ENCODE measurements around the gene SCNN1G.

Gene SCNN1G

GRCh38 chr16:23152386-23153178 lies 30.0 kb upstream of the SCNN1G start:
- Histone ChIP-seq H3K36me3 (ENCODE audit: control insufficient read depth in 2 of 2, insufficient read depth in 2 of 2, low read length in 2 of 2) (no peaks in the 10 kb centered on the region), H3K4me3 (ENCODE audit: low read length in 2 of 2) (no peak overlapping the region), H3K9me3 (ENCODE audit: control insufficient read depth in 2 of 2, low read length in 2 of 2) (no peaks in the 10 kb centered on the region), H3K27me3 (ENCODE audit: control insufficient read depth in 2 of 2, insufficient read depth in 2 of 2, low read length in 2 of 2) (peaks cover 2 to 3% of the 10 kb centered on the region in 2 donors), H3K4me1 (ENCODE audit: control insufficient read depth in 2 of 2, insufficient read depth in 2 of 2, low read length in 2 of 2) (peaks cover 10 to 13% of the 10 kb centered on the region in 2 donors), H3K27ac (ENCODE audit: low read depth in 2 of 2, low read length in 2 of 2) (no peak overlapping the region), H3K9ac (ENCODE audit: low read depth in 1 of 2, low read length in 2 of 2) (no peak overlapping the region)

GRCh38 chr16:23155445-23156049 lies 27.0 kb upstream of the SCNN1G start:
- Histone ChIP-seq H3K9ac (ENCODE audit: low read depth in 1 of 2, low read length in 2 of 2) (no peak overlapping the region), H3K4me1 (ENCODE audit: control insufficient read depth in 2 of 2, insufficient read depth in 2 of 2, low read length in 2 of 2) (no peaks in the 10 kb centered on the region), H3K4me3 (ENCODE audit: low read length in 2 of 2) (no peak overlapping the region), H3K27ac (ENCODE audit: low read depth in 2 of 2, low read length in 2 of 2) (no peak overlapping the region), H3K9me3 (ENCODE audit: control insufficient read depth in 2 of 2, low read length in 2 of 2) (no peaks in the 10 kb centered on the region), H3K36me3 (ENCODE audit: control insufficient read depth in 2 of 2, insufficient read depth in 2 of 2, low read length in 2 of 2) (no peaks in the 10 kb centered on the region), H3K27me3 (ENCODE audit: control insufficient read depth in 2 of 2, insufficient read depth in 2 of 2, low read length in 2 of 2) (peaks cover 2 to 3% of the 10 kb centered on the region in 2 donors)

GRCh38 chr16:23156110-23156509 lies 26.4 kb upstream of the SCNN1G start:
- H3K4me1 ChIP-seq (ENCODE audit: control insufficient read depth in 2 of 2, insufficient read depth in 2 of 2, low read length in 2 of 2): no peaks in the 10 kb centered on the region
- H3K4me3 ChIP-seq (ENCODE audit: low read length in 2 of 2): no peak overlapping the region
- H3K27me3 ChIP-seq (ENCODE audit: control insufficient read depth in 2 of 2, insufficient read depth in 2 of 2, low read length in 2 of 2): peaks cover 2 to 3% of the 10 kb centered on the region in 2 donors
- no peak overlapping the region for H3K9ac ChIP-seq (ENCODE audit: low read depth in 1 of 2, low read length in 2 of 2)
- H3K27ac ChIP-seq (ENCODE audit: low read depth in 2 of 2, low read length in 2 of 2): no peak overlapping the region
- H3K36me3 ChIP-seq (ENCODE audit: control insufficient read depth in 2 of 2, insufficient read depth in 2 of 2, low read length in 2 of 2): no peaks in the 10 kb centered on the region
- H3K9me3 ChIP-seq (ENCODE audit: control insufficient read depth in 2 of 2, low read length in 2 of 2): no peaks in the 10 kb centered on the region

GRCh38 chr16:23156946-23157460 lies 25.5 kb upstream of the SCNN1G start:
- Histone ChIP-seq H3K36me3 (ENCODE audit: control insufficient read depth in 2 of 2, insufficient read depth in 2 of 2, low read length in 2 of 2) (no peaks in the 10 kb centered on the region), H3K9me3 (ENCODE audit: control insufficient read depth in 2 of 2, low read length in 2 of 2) (no peaks in the 10 kb centered on the region), H3K27me3 (ENCODE audit: control insufficient read depth in 2 of 2, insufficient read depth in 2 of 2, low read length in 2 of 2) (peaks cover 2 to 3% of the 10 kb centered on the region in 2 donors), H3K4me3 (ENCODE audit: low read length in 2 of 2) (no peak overlapping the region), H3K27ac (ENCODE audit: low read depth in 2 of 2, low read length in 2 of 2) (no peak overlapping the region), H3K9ac (ENCODE audit: low read depth in 1 of 2, low read length in 2 of 2) (no peak overlapping the region), H3K4me1 (ENCODE audit: control insufficient read depth in 2 of 2, insufficient read depth in 2 of 2, low read length in 2 of 2) (no peaks in the 10 kb centered on the region)

GRCh38 chr16:23158114-23158513 lies 24.4 kb upstream of the SCNN1G start:
- Histone ChIP-seq H3K27ac (ENCODE audit: low read depth in 2 of 2, low read length in 2 of 2) (no peak overlapping the region), H3K9ac (ENCODE audit: low read depth in 1 of 2, low read length in 2 of 2) (no peak overlapping the region), H3K4me1 (ENCODE audit: control insufficient read depth in 2 of 2, insufficient read depth in 2 of 2, low read length in 2 of 2) (no peaks in the 10 kb centered on the region), H3K36me3 (ENCODE audit: control insufficient read depth in 2 of 2, insufficient read depth in 2 of 2, low read length in 2 of 2) (no peaks in the 10 kb centered on the region), H3K9me3 (ENCODE audit: control insufficient read depth in 2 of 2, low read length in 2 of 2) (no peaks in the 10 kb centered on the region), H3K4me3 (ENCODE audit: low read length in 2 of 2) (no peak overlapping the region), H3K27me3 (ENCODE audit: control insufficient read depth in 2 of 2, insufficient read depth in 2 of 2, low read length in 2 of 2) (peaks cover 0 to 2% of the 10 kb centered on the region in 2 donors)

- Histone ChIP-seq H3K36me3 (ENCODE audit: control insufficient read depth in 2 of 2, insufficient read depth in 2 of 2, low read length in 2 of 2) (no peaks in the 10 kb centered on the region), H3K9ac (ENCODE audit: low read depth in 1 of 2, low read length in 2 of 2) (no peak overlapping the region), H3K9me3 (ENCODE audit: control insufficient read depth in 2 of 2, low read length in 2 of 2) (no peaks in the 10 kb centered on the region), H3K27me3 (ENCODE audit: control insufficient read depth in 2 of 2, insufficient read depth in 2 of 2, low read length in 2 of 2) (peaks cover 0 to 2% of the 10 kb centered on the region in 2 donors), H3K4me3 (ENCODE audit: low read length in 2 of 2) (no peak overlapping the region), H3K27ac (ENCODE audit: low read depth in 2 of 2, low read length in 2 of 2) (no peak overlapping the region), H3K4me1 (ENCODE audit: control insufficient read depth in 2 of 2, insufficient read depth in 2 of 2, low read length in 2 of 2) (no peaks in the 10 kb centered on the region)
These were observed 22.5 kb upstream of the SCNN1G start for GRCh38 chr16:23160082-23160481.

- Histone ChIP-seq H3K4me1 (ENCODE audit: control insufficient read depth in 2 of 2, insufficient read depth in 2 of 2, low read length in 2 of 2) (no peaks in the 10 kb centered on the region), H3K36me3 (ENCODE audit: control insufficient read depth in 2 of 2, insufficient read depth in 2 of 2, low read length in 2 of 2) (no peaks in the 10 kb centered on the region), H3K27ac (ENCODE audit: low read depth in 2 of 2, low read length in 2 of 2) (no peak overlapping the region), H3K27me3 (ENCODE audit: control insufficient read depth in 2 of 2, insufficient read depth in 2 of 2, low read length in 2 of 2) (peaks cover 0 to 2% of the 10 kb centered on the region in 2 donors), H3K4me3 (ENCODE audit: low read length in 2 of 2) (no peak overlapping the region), H3K9ac (ENCODE audit: low read depth in 1 of 2, low read length in 2 of 2) (no peak overlapping the region), H3K9me3 (ENCODE audit: control insufficient read depth in 2 of 2, low read length in 2 of 2) (no peaks in the 10 kb centered on the region)
These were observed 22.0 kb upstream of the SCNN1G start for GRCh38 chr16:23160574-23160973.

- Histone ChIP-seq H3K9me3 (ENCODE audit: control insufficient read depth in 2 of 2, low read length in 2 of 2) (no peaks in the 10 kb centered on the region), H3K27ac (ENCODE audit: low read depth in 2 of 2, low read length in 2 of 2) (no peak overlapping the region), H3K27me3 (ENCODE audit: control insufficient read depth in 2 of 2, insufficient read depth in 2 of 2, low read length in 2 of 2) (peaks cover 0 to 4% of the 10 kb centered on the region in 2 donors), H3K9ac (ENCODE audit: low read depth in 1 of 2, low read length in 2 of 2) (no peak overlapping the region), H3K4me1 (ENCODE audit: control insufficient read depth in 2 of 2, insufficient read depth in 2 of 2, low read length in 2 of 2) (no peaks in the 10 kb centered on the region), H3K36me3 (ENCODE audit: control insufficient read depth in 2 of 2, insufficient read depth in 2 of 2, low read length in 2 of 2) (no peaks in the 10 kb centered on the region), H3K4me3 (ENCODE audit: low read length in 2 of 2) (no peak overlapping the region)
These were observed 18.6 kb upstream of the SCNN1G start for GRCh38 chr16:23163921-23164320.

- Histone ChIP-seq H3K4me3 (ENCODE audit: low read length in 2 of 2) (no peak overlapping the region), H3K4me1 (ENCODE audit: control insufficient read depth in 2 of 2, insufficient read depth in 2 of 2, low read length in 2 of 2) (no peaks in the 10 kb centered on the region), H3K27ac (ENCODE audit: low read depth in 2 of 2, low read length in 2 of 2) (no peak overlapping the region), H3K27me3 (ENCODE audit: control insufficient read depth in 2 of 2, insufficient read depth in 2 of 2, low read length in 2 of 2) (peaks cover 0 to 4% of the 10 kb centered on the region in 2 donors), H3K9me3 (ENCODE audit: control insufficient read depth in 2 of 2, low read length in 2 of 2) (no peaks in the 10 kb centered on the region), H3K9ac (ENCODE audit: low read depth in 1 of 2, low read length in 2 of 2) (no peak overlapping the region), H3K36me3 (ENCODE audit: control insufficient read depth in 2 of 2, insufficient read depth in 2 of 2, low read length in 2 of 2) (no peaks in the 10 kb centered on the region)
These were observed 17.8 kb upstream of the SCNN1G start for GRCh38 chr16:23164736-23165135.

GRCh38 chr16:23172583-23172982 lies 10.0 kb upstream of the SCNN1G start:
- H3K9ac ChIP-seq (ENCODE audit: low read depth in 1 of 2, low read length in 2 of 2): no peak overlapping the region
- no peaks in the 10 kb centered on the region for H3K9me3 ChIP-seq (ENCODE audit: control insufficient read depth in 2 of 2, low read length in 2 of 2)
- H3K4me3 ChIP-seq (ENCODE audit: low read length in 2 of 2): no peak overlapping the region
- H3K36me3 ChIP-seq (ENCODE audit: control insufficient read depth in 2 of 2, insufficient read depth in 2 of 2, low read length in 2 of 2): no peaks in the 10 kb centered on the region
- H3K27me3 ChIP-seq (ENCODE audit: control insufficient read depth in 2 of 2, insufficient read depth in 2 of 2, low read length in 2 of 2): peaks cover 0 to 6% of the 10 kb centered on the region in 2 donors
- no peaks in the 10 kb centered on the region for H3K4me1 ChIP-seq (ENCODE audit: control insufficient read depth in 2 of 2, insufficient read depth in 2 of 2, low read length in 2 of 2)
- no peak overlapping the region for H3K27ac ChIP-seq (ENCODE audit: low read depth in 2 of 2, low read length in 2 of 2)

Measured in mucosa of rectum (tissue), 2 donors.